ENCODE results near the gene CRYGN.
A peak's percentile ranks its signal among the peaks of the same experiment; 100 is the strongest.

The CRYGN gene

DNA sequence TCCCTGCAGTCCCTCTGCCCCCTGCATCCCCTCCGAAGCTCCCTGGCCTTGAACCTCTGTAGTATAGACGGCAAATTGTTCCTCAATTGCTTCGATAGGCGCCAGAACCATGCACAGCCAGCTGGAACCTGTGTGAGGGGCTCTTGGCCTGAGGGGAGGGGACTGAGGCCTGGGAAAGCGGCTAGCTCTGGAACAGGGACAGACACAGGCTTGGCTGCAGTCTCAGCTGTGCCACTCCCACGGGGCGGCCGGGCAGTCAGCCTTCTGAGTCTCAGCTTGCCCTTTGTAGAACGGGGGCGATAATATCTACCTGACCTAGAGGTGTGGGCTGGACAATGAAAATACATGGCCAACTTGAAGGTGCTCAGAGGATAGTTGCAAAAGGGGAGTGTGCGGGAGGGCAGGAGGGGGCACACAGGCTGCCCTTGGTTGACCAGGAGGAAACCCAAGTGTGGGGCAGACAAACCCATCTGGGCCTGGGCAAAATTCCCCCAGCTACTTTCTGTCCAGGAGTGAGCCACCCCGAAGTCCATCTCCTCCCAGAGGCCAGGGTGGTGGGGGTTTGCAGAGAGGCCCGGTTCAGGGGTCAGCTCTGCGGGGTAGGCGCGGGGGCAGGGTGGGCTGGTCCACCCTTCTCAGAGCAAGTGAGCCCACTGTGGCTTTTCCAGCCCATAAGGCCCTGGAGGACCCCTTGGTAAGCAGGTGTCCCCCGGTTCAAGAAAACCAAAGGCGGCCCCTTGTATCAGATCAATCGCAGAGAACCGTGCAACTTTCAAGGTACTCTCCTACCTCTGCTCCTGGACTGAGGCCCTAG lies 4.6 kb downstream of the CRYGN start:
- H4K20me1 ChIP-seq (ENCODE audit: insufficient read depth, low read length) = no peaks in the 10 kb centered on the region
- H3K36me3 ChIP-seq (ENCODE audit: insufficient read depth, low read length) = no peaks in the 10 kb centered on the region
- DNase-seq (no peak), ATAC-seq (ENCODE audit: insufficient read depth, low read depth) (no peak)
- H3K4me2 ChIP-seq (ENCODE audit: insufficient read depth, low read length) = no peak overlapping the region
- no peak overlapping the region for H2AFZ ChIP-seq (ENCODE audit: low read depth, low read length)
- H3K27ac ChIP-seq (ENCODE audit: low read length) = no peak overlapping the region
- H3K9ac ChIP-seq (ENCODE audit: low read depth, low read length) = no peak overlapping the region
- no peaks in the 10 kb centered on the region for H3K27me3 ChIP-seq (ENCODE audit: insufficient read depth, low read length, poor library complexity)
- H3K4me1 ChIP-seq (ENCODE audit: insufficient read depth, low read length) = peaks cover 45% of the 10 kb centered on the region
- no peaks in the 10 kb centered on the region for H3K9me3 ChIP-seq (ENCODE audit: insufficient read depth, low read length, severe bottlenecking)
- no peak overlapping the region for H3K4me3 ChIP-seq (ENCODE audit: low read depth in 1 of 2, low read length in 2 of 2)
- TF ChIP-seq CTCF (IDR thresholded peaks at IDR 0.05; ENCODE audit: borderline replicate concordance, extremely low read depth, low read length, poor library complexity, severe bottlenecking) (no peak), EZH2 (IDR thresholded peaks at IDR 0.05; ENCODE audit: borderline replicate concordance, low read depth, low read length, severe bottlenecking) (no peak)
- no peaks in the 10 kb centered on the region for H3K79me2 ChIP-seq (ENCODE audit: insufficient read depth, low read length)

DNA sequence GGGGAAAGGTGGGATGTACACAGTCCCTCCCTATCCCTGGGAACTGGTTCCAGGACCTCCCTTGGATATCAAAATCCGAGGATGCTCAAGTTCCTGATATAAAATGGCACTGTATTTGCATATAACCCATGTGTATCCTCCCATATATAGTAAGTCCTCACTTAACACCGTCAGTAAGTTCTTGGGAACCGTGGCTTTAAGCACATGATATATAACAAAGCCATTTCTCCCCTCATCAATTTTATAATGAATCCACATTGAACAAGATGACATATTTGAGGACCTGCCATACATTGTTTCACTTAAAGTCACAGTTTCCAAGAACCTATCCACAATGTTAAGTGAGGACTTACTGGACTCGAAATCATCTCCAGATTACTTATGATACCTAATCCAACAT lies 5.4 kb downstream of the CRYGN start:
- Histone ChIP-seq H3K27me3 (ENCODE audit: insufficient read depth, low read length, poor library complexity) (no peaks in the 10 kb centered on the region), H3K4me3 (ENCODE audit: low read depth in 1 of 2, low read length in 2 of 2) (no peak overlapping the region), H3K36me3 (ENCODE audit: insufficient read depth, low read length) (no peaks in the 10 kb centered on the region), H3K9ac (ENCODE audit: low read depth, low read length) (no peak overlapping the region), H3K9me3 (ENCODE audit: insufficient read depth, low read length, severe bottlenecking) (no peaks in the 10 kb centered on the region), H3K27ac (ENCODE audit: low read length) (no peak overlapping the region), H3K4me2 (ENCODE audit: insufficient read depth, low read length) (no peak overlapping the region), H4K20me1 (ENCODE audit: insufficient read depth, low read length) (no peaks in the 10 kb centered on the region), H2AFZ (ENCODE audit: low read depth, low read length) (no peak overlapping the region), H3K79me2 (ENCODE audit: insufficient read depth, low read length) (no peaks in the 10 kb centered on the region), H3K4me1 (ENCODE audit: insufficient read depth, low read length) (peaks cover 45% of the 10 kb centered on the region)
- no peak for TF ChIP-seq EZH2 (IDR thresholded peaks at IDR 0.05; ENCODE audit: borderline replicate concordance, low read depth, low read length, severe bottlenecking)
- TF ChIP-seq CTCF (IDR thresholded peaks at IDR 0.05; ENCODE audit: borderline replicate concordance, extremely low read depth, low read length, poor library complexity, severe bottlenecking) = no peak
- DNase-seq (no peak), ATAC-seq (ENCODE audit: insufficient read depth, low read depth) (no peak)

GRCh38 chr7:151433721-151434400 lies 6.1 kb downstream of the CRYGN start:
- no peak overlapping the region for H3K4me2 ChIP-seq (ENCODE audit: insufficient read depth, low read length)
- TF ChIP-seq EZH2 (IDR thresholded peaks at IDR 0.05; ENCODE audit: borderline replicate concordance, low read depth, low read length, severe bottlenecking) (no peak), CTCF (IDR thresholded peaks at IDR 0.05; ENCODE audit: borderline replicate concordance, extremely low read depth, low read length, poor library complexity, severe bottlenecking) (no peak)
- no peak overlapping the region for H3K9ac ChIP-seq (ENCODE audit: low read depth, low read length)
- ATAC-seq (ENCODE audit: insufficient read depth, low read depth) = no peak
- peak overlapping the region; percentile 64 for H3K27ac ChIP-seq (ENCODE audit: low read length)
- no peaks in the 10 kb centered on the region for H3K9me3 ChIP-seq (ENCODE audit: insufficient read depth, low read length, severe bottlenecking)
- H3K79me2 ChIP-seq (ENCODE audit: insufficient read depth, low read length) = no peaks in the 10 kb centered on the region
- peaks cover 45% of the 10 kb centered on the region for H3K4me1 ChIP-seq (ENCODE audit: insufficient read depth, low read length)
- no peaks in the 10 kb centered on the region for H3K27me3 ChIP-seq (ENCODE audit: insufficient read depth, low read length, poor library complexity)
- no peak overlapping the region for H2AFZ ChIP-seq (ENCODE audit: low read depth, low read length)
- H3K36me3 ChIP-seq (ENCODE audit: insufficient read depth, low read length) = no peaks in the 10 kb centered on the region
- H4K20me1 ChIP-seq (ENCODE audit: insufficient read depth, low read length) = no peaks in the 10 kb centered on the region
- H3K4me3 ChIP-seq (ENCODE audit: low read depth in 1 of 2, low read length in 2 of 2) = no peak overlapping the region
- no peak for DNase-seq

All from DND-41 (cell line).